PC-9 (cell line): Measurements from ENCODE around the gene GDF2. TPM values are rescaled to one million over a fixed set of nuclear protein-coding genes. Genes with fewer than 3 reads are reported as not detected.

Source experiments
- BruUV-seq: library from RNA; stranded (reverse); fragments of 400-500 nt; replicated peaks from 2 replicates; lab custom pipeline; 2021; lab: Mats Ljungman, UMichigan
- CTCF ChIA-PET: fragments of 300-600 bp; sonication (Branson Sonifier 250); formaldehyde crosslinking; loops from one replicate; lab custom pipeline; 2022; ENCODE audit warnings: antibody characterized with exemption; lab: Charles Lee
- POLR2A ChIA-PET: fragments of 300-600 bp; sonication (Branson Sonifier 250); formaldehyde crosslinking; loops from one replicate; lab custom pipeline; 2022; ENCODE audit warnings: antibody characterized with exemption; ENCODE audit not compliant: unreplicated experiment; lab: Charles Lee
- DNase-seq, 2 experiments: peaks; one replicate each; pipeline versions ENCODE4 v3.0.0 to v3.0.0-alpha.2; 2015 to 2022; ENCODE audit warnings: mixed read lengths in 1 of 2
- H2AFZ ChIP-seq: fragments of 200-600 bp; sonication (generic); 2 replicates; pipeline ENCODE4 v1.8.1; 2017; ENCODE audit warnings: antibody characterized with exemption
- H3F3A ChIP-seq: fragments of 200-600 bp; sonication (generic); 2 replicates; pipeline ENCODE4 v1.8.1; 2017; ENCODE audit warnings: antibody characterized with exemption, mild to moderate bottlenecking, low read depth; ENCODE audit not compliant: insufficient read depth
- H3K27ac ChIP-seq: fragments of 200-600 bp; sonication (generic); 2 replicates; pipeline ENCODE4 v1.6.1; 2016; ENCODE audit warnings: mixed run types
- H3K27me3 ChIP-seq: fragments of 200-600 bp; sonication (generic); 2 replicates; pipeline ENCODE4 v1.6.1; 2016; ENCODE audit warnings: low read depth, mixed run types; ENCODE audit not compliant: insufficient read depth
- H3K36me3 ChIP-seq: fragments of 200-600 bp; sonication (generic); 2 replicates; pipeline ENCODE4 v1.6.1; 2016; ENCODE audit warnings: low read depth, mixed run types
- H3K4me1 ChIP-seq: fragments of 200-600 bp; sonication (generic); replicated peaks from 2 replicates; pipeline ENCODE4 v1.6.1; 2016; ENCODE audit warnings: mixed run types; ENCODE audit not compliant: insufficient read depth
- H3K4me2 ChIP-seq: fragments of 200-600 bp; sonication (generic); 2 replicates; pipeline ENCODE4 v1.6.1; 2017; ENCODE audit warnings: mixed run types
- H3K4me3 ChIP-seq: fragments of 200-600 bp; sonication (generic); 2 replicates; pipeline ENCODE4 v1.6.1; 2016; ENCODE audit warnings: mixed run types
- H3K79me2 ChIP-seq: fragments of 200-600 bp; sonication (generic); 2 replicates; pipeline ENCODE4 v1.6.1; 2017; ENCODE audit warnings: low read depth, mixed run types
- H3K9me2 ChIP-seq: fragments of 200-600 bp; sonication (generic); 2 replicates; pipeline ENCODE4 v1.8.1; 2017; ENCODE audit warnings: mild to moderate bottlenecking; ENCODE audit not compliant: insufficient read depth
- H3K9me3 ChIP-seq: fragments of 200-600 bp; sonication (generic); 2 replicates; pipeline ENCODE4 v1.8.1; 2016; ENCODE audit warnings: low read depth; ENCODE audit not compliant: insufficient read depth
- H4K20me1 ChIP-seq: fragments of 200-600 bp; sonication (generic); 2 replicates; pipeline ENCODE4 v1.8.1; 2017; ENCODE audit not compliant: insufficient read depth
- CTCF ChIP-seq: fragments of 200-600 bp; sonication (generic); conservative IDR thresholded peaks from 2 replicates; pipeline ENCODE4 v1.6.1; 2017; ENCODE audit warnings: mixed run types, antibody characterized with exemption, mild to moderate bottlenecking, moderate library complexity
- EZH2 ChIP-seq: fragments of 200-600 bp; sonication (generic); IDR thresholded peaks from 2 replicates; pipeline ENCODE4 v1.8.0; 2017; ENCODE audit warnings: antibody characterized with exemption, low read depth
- intact Hi-C: fragments of 100-400 bp; cut with micrococcal nuclease; formaldehyde crosslinking; loops from one replicate; pipeline ENCODE4 v1.10.0; 2022; ENCODE audit not compliant: unreplicated experiment
- total RNA-seq: library from RNA; stranded (reverse); gene quantifications from 2 replicates; pipeline ENCODE4 v1.2.3, GENCODE V29; 2021

Gene GDF2
- total RNA-seq, 1 experiment from 2014 or later = not detected

DNA sequence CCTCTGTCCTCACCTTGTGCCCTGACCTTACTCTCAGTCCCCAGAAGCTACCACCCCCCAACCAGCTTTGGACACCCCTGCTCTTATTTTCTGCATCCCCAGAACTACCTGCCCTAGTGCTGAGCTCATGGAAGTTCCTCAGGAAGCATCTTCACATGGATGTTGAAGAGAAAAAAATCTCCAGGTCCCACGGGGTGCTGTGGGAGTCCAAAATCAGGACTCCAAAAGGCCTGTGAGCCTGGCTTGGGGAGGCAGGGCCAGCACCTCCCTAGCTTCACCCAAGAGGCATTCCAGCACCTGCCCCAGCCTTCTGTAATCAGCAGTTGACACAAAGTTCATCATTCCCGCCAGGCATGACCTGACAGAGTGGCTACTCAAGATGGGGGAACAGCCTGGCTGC lies 43.0 kb upstream of the GDF2 start:
- no peak for DNase-seq
- Histone ChIP-seq H3K27ac (no peak overlapping the region), H3K4me1 (no peaks in the 10 kb centered on the region), H2AFZ (no peak overlapping the region), H4K20me1 (no peaks in the 10 kb centered on the region), H3K4me3 (no peak overlapping the region), H3K4me2 (no peak overlapping the region), H3K79me2 (no peaks in the 10 kb centered on the region), H3K9me2 (no peaks in the 10 kb centered on the region), H3K27me3 (no peaks in the 10 kb centered on the region; the same call in 1 of the 2 replicates), H3K36me3 (no peaks in the 10 kb centered on the region), H3K9me3 (no peaks in the 10 kb centered on the region), H3F3A (no peaks in the 10 kb centered on the region)
- ChIA-PET POLR2A (no interaction called here), CTCF (no interaction called here)
- TF ChIP-seq EZH2 = no peak
- TF ChIP-seq CTCF = no peak
- no TSS peak for BruUV-seq
- intact Hi-C loops = no loop called here

DNA sequence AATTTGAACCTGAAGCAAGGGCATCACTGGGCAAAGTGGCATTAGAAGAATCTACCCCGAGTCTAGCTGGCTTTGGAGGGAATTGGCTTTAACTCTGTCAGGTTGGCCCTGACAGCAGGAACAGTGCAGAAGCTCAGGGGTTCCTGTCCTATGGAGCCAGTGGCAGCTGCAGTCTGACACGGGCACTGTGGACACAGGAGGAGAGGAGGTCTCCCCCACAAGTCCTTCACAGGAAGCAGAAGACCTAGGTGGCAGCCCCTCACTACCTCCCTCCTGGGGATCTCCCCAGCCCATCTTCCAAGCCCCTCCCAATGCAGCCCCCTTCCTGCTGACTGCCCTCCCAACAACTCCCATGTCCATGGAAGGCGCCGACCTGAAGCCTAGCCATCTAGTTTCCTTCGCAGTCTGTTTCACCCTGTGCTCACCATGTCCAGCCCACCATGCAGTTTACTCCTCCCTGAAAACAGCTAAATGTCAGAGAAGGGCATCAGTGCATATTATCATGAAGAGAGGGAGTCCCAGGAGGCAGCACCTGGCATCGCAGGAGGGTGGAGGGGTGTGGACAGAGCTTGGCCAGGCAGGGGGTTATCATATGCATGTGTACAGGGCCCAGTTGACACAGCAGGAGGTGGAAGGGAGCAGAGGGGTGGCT lies 40.1 kb upstream of the GDF2 start:
- Histone ChIP-seq H3F3A (no peaks in the 10 kb centered on the region), H3K79me2 (no peaks in the 10 kb centered on the region), H3K9me2 (no peaks in the 10 kb centered on the region), H3K4me3 (no peak overlapping the region), H3K27ac (no peak overlapping the region), H3K4me1 (no peaks in the 10 kb centered on the region), H3K27me3 (peaks cover 10% of the 10 kb centered on the region), H3K9me3 (no peaks in the 10 kb centered on the region), H3K36me3 (no peaks in the 10 kb centered on the region), H3K4me2 (no peak overlapping the region), H2AFZ (no peak overlapping the region), H4K20me1 (no peaks in the 10 kb centered on the region)
- POLR2A ChIA-PET = no interaction called here
- intact Hi-C loops = no loop called here
- BruUV-seq = no TSS peak
- DNase-seq = no peak
- CTCF ChIA-PET = interaction anchor here (0.5 kb wide), 1 partner anchor 38 kb away, joined by 8 read pairs; no protein-coding TSS in a partner anchor
- TF ChIP-seq EZH2 (no peak), CTCF (no peak)

DNA sequence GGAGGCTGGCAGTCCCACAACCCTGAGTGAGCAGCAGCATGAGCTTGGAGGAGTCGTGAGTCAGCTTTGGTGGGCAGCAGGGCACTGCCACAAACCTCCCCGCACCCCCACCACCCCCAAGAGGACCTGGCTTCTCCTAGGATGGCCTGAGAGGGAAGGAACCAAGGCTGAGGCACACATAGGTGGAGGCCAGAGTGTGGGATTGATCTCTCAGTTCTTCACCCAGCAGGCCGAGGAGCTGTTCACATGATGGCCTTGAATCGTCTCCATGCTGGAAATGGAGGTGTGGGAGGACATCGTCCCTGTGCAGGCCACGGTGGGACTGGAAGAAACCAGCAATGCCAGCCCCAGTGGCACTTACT lies 39.6 kb upstream of the GDF2 start:
- CTCF ChIA-PET = interaction anchor here (0.5 kb wide), 1 partner anchor 38 kb away, joined by 8 read pairs; no protein-coding TSS in a partner anchor
- no peak for DNase-seq
- no peak for TF ChIP-seq CTCF
- TF ChIP-seq EZH2 = no peak
- intact Hi-C loops = no loop called here
- Histone ChIP-seq H3K9me3 (no peaks in the 10 kb centered on the region), H3K4me1 (no peaks in the 10 kb centered on the region), H3K27ac (no peak overlapping the region), H3K36me3 (no peaks in the 10 kb centered on the region), H3F3A (no peaks in the 10 kb centered on the region), H3K4me2 (no peak overlapping the region), H3K79me2 (no peaks in the 10 kb centered on the region), H3K27me3 (peaks cover 11% of the 10 kb centered on the region), H4K20me1 (no peaks in the 10 kb centered on the region), H3K4me3 (no peak overlapping the region), H3K9me2 (no peaks in the 10 kb centered on the region), H2AFZ (no peak overlapping the region)
- POLR2A ChIA-PET = no interaction called here
- BruUV-seq = no TSS peak
